ENCODE data around the gene PEX16.

Gene PEX16

DNA sequence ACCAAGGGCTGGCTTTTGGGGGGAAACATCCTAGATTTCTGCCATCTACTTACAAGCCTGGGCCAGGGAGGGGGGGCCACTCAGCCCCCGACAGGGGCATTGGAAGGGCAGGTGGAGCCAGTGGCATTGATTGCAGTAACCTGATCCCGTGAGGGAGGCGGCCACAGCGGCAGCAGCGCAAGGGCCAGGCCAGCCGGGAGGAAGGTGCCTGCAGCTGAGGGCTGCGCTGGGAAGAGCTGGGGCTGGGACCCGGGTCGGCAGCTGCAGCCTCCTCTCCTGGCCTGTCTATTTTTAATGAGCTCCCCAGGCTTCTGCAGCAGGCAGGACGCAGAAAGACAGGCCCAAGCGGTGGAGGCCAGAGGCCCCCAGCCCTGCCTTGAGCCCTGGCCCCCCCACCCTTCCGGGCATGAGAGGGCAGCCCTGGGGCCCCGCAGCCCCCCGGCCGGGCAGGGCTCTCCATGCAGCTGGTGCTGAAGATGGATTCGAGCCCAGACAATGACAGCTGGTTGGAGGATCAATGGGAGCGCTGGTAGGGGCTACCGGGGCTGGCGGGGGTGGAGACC is 21.2 kb downstream of the PEX16 start:
- DNase-seq, result no peak

DNA sequence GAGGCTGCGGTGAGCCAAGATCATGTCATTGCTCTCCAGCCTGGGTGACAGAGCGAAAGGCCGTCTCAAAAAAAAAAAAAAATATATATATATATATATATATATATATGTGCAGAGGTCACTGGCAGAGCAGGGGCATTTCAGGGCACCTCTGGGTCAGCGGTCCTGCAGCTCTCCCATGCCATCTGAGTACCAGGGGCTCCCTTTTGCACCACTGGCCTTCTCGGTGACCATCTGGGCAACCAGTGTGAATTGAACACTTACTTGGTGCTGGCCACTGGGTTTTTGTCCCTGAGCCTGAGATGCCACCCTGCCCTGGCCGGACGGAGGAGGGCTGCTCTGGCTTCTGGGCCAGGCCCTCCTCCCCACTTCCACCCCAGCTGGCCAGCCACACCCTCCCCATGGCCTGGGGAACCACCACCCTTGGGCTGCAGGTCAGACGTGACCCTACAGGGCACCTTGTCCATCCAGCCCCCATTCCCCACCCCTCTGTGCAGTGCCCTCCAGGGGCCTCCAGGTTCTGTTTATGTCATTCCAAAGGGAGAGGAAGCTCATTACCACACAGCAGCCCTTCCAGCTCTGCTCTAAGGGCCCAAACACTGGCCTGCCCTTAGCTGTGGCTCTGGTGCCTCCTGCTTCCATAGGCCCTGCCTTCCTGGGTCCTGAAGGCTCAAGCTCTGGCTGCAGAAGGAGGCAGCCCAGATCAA is 22.0 kb downstream of the PEX16 start:
- DNase-seq, result no peak

DNA sequence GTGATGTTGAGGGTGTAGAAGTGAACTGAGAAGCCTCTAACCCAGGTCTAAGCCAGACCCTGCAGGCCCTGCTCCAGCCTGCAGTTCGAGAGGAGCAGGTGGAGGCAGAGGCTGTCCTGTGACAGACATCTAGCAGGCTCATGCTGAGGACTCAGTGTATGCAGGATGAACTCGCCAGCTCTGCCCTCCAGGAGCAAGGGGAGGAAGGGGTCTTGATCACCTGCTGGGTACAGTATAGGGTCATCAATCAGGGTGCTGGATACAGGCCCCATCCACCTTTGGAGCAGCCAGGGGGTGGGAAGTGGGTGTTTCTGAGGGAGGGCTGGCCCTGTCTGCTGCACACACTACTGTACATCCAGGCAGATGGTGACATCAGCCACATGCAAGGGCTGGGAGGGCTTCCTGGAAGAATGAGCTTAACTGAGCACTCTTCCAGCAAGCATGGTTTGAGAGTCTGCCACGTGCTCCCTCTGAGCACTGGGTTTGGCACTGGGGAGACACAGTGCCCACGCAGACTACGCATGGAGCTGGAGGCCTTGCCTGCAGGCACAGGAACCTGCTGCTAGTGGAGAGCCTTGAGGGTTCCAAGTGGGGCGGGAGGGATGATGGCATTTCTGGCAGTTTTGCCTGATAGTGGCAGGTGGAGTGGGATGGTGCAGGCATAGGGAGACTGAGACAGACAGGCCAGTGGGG is 23.0 kb downstream of the PEX16 start:
- DNase-seq, result no peak

DNA sequence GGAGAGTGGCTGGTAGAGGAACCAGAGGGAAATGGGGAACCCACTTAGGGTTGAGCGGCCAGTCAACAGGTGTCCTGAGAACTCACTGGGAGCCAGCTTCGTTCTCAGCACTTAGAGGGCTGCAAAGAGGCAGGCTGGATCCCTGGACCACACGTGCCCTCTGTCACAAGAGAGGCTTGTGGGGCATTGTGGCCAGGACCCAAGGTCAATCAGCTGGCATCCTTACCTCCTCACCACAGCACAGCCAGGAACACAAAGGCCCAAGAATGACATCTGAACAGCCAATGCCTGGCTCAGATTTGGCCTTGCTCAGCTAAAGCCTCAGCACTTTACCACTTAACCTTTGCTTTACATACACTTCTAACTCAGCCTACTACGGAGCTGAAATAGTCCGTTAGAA is 24.8 kb downstream of the PEX16 start:
- DNase-seq, result no peak

DNA sequence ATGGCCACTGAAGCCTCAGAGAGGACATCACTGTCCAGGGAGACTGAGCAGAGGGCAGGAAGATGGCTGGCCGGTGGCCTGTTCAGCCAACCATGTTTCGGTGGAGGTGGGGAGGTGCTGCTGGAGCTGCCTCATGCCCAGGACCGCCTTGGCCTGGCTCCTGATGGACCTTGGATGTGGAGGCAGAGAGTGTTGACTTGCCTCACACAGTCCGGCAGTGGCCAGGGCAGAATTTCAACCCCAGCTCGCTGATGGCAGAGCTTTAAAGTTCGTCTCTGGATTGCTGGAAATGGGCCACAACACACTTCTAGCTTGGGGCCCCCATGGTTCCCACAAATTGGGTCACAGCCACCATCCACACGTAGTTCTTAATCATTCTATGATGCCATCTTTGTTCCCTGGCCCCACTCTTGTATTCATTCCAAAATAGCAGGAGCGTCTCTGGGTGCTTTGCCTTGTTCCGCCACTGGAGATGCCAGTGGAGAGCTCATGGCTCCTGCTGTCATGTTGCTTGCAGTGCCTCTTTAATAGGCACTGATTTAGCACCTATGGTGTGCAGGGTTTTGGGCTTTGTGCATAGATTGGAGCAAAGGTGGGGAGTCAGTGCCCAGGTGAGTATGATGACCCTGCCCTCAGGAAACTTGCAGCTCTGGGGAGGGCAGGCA is 26.7 kb downstream of the PEX16 start:
- DNase-seq, result no peak

DNA sequence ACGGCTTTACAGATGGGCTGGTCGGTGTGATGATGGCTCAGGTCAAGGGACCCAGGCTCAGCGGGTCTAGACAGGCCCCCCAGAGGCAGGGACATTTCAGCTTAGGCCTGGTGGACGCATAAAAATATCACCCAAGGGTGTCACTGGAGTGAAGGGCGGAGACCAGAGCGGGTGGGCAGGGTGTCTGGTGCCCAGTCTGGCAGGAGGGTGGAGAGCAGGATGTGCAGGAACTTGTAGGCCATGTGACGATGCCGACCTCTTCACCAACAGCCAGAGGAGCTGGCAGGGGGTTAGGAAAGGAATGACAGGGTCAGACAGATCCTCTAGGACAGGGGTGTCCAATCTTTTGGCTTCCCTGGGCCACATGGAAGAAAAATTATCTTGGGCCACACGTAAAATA is 27.7 kb downstream of the PEX16 start:
- DNase-seq, result no peak

DNA sequence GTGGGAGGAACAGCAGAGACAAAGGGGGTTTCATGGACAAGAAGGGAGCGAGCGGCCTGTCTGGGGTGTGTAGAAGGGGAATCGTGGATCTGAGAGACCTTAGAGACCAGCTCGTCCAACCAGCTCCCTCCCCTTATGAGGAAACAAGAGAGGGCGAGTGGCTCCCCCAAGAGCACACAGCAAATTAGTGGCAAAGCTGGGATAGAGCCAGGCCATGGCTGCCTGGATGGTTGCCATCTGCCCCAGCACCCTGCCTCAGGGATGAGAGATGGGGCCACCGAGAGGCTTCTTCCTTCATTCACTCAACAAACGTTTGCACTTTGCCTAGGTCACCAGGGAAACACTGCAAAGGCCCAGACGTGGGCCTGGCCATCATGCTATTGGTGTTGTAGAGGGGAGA is 28.1 kb downstream of the PEX16 start:
- DNase-seq, result no peak

DNA sequence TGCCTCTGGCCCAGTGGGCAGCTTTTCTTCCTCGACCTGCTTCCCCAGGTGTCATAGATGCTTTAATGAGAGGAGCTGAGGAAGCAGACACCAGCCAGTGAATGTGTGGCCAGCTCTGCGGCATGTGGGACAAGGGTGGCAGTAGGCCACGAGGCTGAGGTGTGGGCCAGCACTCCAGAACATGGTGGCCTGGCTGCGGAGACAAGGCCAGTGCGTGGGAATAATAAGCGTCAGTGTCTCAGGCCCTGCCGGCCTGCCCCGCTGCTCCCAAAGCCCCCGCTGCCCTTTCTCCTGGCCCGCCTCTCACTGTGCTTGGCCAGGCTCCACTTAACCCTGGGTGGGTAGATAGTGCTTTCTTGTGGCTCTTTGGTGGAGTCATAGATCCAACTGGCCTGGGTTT is 30.1 kb downstream of the PEX16 start:
- DNase-seq, result no peak

DNA sequence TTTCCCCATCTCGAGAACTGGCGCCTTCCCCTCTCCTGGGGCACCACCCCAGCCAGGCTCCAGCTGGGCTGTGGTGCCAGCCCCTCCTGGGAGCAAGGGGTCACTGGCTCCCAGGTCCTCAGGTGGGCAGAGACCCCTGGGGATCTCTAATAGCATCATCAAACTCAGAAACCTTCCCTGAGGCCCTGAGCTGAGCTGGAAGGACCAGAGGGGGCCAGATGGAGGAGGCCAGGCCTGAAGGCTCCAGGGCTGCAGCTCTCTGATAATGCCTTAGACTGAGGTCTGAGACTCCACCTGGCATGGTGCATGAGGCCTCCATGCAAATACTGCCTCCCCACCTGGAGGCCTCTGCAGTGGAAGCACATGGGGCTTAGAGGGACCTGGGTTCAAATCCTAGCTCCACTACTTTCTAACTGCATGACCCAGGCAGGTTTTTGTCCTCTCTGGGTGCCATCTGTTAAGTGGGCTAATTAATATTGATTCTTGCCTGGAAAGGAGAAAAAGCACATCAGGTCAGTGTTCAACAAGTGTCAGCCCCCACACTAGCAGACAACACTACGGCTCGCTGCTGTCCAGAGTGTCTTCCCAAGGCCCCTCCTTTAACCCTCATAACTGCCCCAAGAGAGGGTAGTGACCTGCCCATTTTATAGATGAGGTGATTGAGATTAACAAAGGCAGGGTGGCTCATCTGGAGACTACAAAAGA is 30.7 kb downstream of the PEX16 start:
- no peak for DNase-seq

DNA sequence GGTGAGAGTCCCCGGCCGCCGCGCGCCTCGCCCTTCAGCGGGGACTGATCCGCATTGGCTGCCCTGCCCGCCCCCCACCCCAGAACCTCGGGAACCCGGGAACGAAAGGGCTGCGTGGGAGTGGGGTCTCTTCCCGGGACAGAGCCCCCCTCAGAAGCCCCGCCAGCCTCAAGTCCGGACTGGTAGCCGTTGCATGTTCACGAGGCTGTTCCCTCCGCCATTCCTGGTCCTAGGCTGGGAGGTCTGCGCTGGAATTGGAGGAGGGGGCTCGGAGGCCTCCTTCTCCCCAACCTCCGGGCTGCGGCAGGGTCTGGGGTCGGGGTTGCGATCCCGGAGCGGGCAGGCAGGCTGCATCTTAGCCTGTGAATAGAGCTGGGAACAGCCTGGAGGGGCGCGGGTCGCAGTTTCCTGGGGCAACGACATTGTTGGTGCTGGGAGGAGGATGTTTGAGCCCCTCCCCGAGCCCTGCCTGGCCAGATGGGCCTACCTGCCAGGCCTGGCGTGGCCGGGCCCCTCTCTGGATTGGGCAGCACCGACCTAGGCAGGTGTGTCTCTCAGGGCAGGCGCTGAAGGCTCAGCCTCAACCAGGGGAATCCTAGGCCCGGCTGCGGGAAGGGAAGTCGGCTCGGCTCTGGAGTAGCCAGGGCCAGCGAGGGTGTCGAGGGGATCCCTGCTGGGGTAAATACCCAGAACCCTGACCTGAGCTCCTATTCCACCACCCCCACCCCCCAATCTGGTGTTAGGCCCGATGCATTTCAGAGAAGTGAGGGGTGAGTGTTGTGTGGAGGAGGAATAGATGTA is 31.6 kb downstream of the PEX16 start:
- no peak for DNase-seq

DNA sequence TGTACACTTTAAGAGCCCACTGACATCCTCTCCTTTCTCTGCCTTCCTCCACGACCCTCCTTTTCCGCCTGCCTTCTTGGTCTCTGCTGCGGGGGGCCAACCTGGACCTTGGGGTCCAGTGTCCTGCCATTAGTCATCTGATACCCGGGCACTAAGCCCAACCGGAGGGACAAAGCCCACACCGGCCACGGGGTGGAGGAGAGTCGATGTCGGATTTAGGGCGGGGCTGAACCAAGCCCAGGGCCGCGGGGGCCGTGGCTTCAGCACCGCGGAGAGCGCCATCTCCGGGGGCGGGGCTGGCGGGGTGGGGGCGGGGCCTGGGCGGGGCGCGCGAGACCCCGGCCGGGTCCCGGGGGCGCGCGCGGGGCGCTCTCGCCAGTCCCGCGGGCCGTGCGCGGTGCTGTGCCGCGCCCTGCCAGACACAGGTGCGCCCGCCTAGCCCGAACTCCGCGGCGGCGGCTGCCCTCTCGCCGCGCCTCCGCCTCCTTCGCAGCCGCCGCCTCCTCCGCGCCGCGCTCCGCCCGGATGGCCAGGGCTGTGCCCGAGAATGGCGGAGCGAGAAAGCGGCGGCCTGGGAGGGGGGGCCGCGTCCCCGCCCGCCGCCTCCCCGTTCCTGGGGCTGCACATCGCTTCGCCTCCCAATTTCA is 32.3 kb downstream of the PEX16 start, which contains the start of gene MAPK8IP1:
Gene MAPK8IP1 (plus strand): TSS at position 378 of the 647 bp plus-strand sequence. CDS start 170 bp downstream, at position 548.
- DNase-seq, result peak; percentile 35 to 45

DNA sequence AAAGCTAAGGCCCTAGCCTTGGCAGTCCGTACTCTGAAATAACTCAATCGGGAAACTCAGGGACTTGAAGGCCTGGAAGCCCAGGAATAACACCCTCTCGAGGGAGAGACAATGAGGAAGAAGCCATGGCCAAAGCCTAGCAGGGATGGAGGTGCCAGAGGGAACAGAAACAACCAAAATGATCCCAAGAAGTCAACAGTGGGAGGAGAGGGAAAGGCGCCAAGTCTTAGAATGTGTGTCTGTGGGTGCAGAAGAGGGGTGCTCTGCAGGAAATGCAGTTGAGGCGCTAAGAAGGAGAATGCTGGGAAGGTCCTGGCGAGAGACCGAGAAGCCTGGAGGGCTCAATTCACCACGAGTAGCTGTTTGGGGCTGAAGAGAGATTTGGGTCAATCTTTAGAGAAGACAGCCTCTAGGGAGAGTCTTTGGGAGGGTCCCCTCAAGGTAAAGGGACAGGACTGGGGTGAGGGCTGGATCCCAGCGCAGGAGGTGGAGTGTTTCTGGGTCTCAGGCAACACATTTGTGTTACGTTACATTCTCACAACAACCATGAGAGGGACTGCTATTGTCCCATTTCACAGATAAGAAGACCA is 33.0 kb downstream of the PEX16 start:
- DNase-seq, result no peak

DNA sequence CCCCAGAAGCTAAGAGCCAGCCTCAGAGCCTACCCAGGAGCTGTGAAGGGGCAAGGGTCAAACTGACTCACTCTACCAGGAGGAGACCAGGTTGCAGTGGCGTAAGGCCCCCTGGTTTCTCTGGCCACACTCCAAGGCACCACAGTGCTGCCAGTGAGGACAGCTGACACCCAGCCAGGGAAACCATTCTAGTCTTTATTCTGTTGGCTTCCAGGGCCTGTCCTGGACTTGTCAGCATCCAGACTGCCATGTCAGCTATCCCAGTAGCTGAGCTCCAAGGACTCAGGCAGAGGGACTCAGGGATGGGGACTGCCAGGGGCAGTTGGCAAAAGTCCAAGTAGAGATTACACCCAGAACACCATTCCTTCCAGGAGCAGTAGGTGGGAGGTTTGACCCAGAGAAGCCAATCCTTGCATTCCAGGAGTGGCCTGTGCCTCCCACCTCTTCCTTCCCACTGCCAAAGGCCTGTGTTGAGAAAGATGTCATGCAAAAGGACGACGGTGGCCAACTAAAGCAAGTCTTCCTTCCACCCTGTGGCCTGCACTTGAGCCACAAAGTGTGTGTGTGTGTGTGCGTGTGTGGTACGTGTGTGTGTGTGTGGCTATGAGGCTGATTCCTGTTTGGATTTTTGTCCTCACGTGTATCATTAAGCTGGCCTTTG is 35.8 kb downstream of the PEX16 start:
- no peak for DNase-seq

DNA sequence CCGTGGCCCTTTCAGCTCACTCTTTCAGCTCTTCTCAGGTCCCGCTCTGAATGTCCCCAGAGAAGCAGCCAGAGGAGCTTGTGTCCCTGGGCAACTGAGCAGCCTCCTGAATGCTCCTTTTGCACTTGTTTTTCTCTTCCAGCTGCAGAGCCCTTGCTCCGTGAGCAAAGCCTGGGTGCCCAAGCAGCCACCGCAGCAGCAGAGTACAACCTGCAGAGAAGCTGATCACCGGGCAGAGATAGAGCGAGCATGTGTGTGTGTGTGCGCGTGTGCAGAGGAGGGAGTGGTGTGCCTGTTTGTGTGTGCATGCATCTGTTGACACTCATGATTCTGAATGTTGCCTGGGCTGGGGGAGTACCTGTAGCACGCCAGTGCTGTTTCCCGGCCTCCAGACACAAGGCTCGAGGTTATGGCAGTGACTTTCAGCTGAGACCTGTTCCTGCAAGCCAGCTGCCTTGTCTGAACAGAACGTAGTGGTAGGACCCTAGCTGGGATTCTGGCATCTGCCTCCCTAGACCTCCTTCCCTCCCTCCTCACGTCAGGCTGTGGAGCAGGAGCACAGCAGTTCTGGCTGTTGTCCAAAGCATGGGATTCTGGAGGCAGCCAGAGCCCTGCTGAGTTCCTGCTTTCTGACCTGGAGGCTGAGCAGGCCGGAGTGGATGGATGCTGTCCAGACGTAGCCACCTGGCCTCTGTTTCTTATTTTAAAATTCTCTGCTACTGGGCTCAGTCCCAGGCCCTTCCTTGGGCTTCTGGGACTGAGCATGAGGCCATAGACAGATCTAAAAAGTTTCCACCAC is 36.7 kb downstream of the PEX16 start:
- DNase-seq, result no peak

DNA sequence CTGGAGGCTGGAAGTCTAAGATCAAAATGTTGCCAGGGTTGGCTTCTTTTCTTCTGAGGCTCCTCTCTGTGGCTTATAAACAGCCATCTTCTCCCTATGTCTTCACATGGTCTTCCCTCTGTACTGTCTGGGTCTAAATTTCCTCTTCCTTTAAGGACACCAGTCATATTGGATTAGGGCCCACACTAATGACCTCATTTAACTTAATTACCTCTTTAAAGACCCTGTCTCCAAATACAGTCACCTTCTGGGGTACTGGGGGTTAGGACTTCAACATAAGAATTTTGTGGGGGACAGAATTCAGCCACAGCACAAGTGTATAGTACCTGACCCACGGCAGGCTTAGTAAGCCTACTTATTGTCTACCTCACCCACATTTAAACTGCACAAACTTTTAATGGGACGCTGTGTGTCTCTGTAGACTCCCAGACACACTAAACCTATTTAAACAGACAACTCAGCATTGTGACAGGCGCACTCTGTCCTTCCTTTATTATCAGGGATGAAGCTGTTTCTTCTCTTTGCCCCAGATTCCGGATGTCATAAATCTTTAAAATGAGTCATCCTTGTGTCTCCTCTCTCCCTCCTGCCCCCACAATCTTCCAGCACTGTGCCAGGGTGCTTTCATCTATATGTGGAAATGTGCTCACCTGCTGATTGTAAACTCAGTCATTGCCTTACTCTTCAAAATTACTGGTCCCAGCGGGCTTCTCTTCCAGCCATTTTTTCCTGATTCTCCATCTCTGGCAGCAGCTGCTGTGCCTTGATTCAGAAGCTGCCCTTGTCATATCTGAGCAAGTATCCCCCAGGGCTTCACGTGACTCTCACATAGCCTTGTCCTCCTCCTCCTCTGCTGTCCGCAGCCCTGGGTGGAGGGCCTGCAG is 37.6 kb downstream of the PEX16 start:
- DNase-seq, result no peak

DNA sequence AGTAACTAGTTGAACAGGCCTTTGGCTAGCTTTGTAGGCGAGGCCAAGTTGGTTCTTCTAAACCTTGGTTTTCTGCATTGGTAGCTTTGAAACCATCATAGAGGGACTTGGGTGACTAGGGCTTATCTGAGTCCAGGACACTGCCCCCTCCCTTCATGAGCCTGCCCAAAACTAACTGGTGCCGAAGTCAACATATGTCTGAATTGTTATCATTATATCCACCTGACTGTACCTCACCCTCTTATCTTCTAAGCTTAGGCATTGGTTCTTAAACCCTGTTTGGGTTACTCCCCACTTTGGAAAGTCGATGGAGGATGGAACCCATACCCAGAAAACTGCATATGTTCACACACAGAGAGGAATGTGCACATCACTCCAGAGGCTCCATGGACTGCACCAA is 39.8 kb downstream of the PEX16 start:
- no peak for DNase-seq

DNA sequence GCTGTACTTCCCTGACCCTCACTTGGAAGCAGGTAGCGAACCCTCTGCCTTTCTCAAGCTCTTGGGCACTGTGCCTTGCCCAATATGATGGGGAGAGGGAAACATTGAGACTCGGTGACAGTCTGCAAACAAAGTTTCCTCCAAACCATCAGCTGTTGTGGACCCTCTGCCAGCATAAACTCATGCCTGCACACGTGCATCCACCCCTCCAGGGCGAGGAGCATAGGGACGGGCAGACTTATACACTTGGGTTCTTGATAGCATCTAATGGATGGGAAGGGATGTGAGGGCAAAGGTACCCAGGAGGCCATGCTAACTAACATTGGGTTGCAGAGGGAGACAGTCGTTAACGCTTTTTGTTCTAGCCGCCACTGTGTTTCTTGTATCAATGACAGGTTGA is 40.5 kb downstream of the PEX16 start:
- no peak for DNase-seq

DNA sequence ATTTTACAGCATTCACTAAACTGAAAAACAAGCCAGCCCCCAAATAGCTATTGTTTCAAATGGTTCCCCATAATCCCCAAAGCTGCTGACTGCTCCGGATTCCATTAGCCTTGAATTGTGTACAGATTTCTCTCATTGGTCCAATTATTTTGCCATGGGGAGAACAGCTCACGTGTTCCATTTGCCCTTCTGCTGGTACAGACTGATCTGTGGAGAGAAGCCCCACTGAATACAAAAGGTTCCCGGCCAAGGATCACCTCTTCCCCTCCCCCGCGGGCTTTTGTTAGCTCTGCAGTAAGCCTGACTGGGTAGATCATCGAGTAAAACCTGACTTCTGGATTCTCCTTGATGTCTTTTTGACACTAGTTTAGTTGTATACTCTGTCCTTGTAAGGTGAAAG is 41.3 kb downstream of the PEX16 start:
- no peak for DNase-seq
